Activated CD4-positive, alpha-beta memory T cell treated with anti-CD3 and anti-CD28 coated beads for 36 hours (primary cell): ENCODE results near the gene GRAMD2B. TPM values are rescaled to one million over a fixed set of nuclear protein-coding genes. Genes with fewer than 3 reads are reported as not detected.
"Not testable (repeated sequence)": the region's sequence is repeated elsewhere in the genome, so short reads cannot be mapped to it uniquely, and the experiment has no call there.

ENCODE experiments used
- CTCF ChIA-PET: fragments of 350-600 bp; sonication (Branson Sonifier 250); formaldehyde crosslinking; loops from one replicate; lab custom pipeline; 2021; ENCODE audit warnings: antibody characterized with exemption, inconsistent platforms; lab: Charles Lee
- POLR2A ChIA-PET: fragments of 350-600 bp; sonication (Branson Sonifier 250); formaldehyde crosslinking; loops from one replicate; lab custom pipeline; 2021; ENCODE audit warnings: antibody characterized with exemption; lab: Charles Lee
- DNase-seq: peaks from one replicate; pipeline ENCODE4 v3.0.0-alpha.2; 2020
- H3K27ac Mint-ChIP-seq: one replicate; pipeline ENCODE4 v1.8.0; 2021; ENCODE audit warnings: mixed read lengths
- H3K27me3 Mint-ChIP-seq: one replicate; pipeline ENCODE4 v1.8.0; 2021; ENCODE audit warnings: mixed read lengths
- H3K36me3 Mint-ChIP-seq: one replicate; pipeline ENCODE4 v1.8.0; 2021; ENCODE audit warnings: mixed read lengths
- H3K4me1 Mint-ChIP-seq: one replicate; pipeline ENCODE4 v1.8.0; 2021; ENCODE audit warnings: low read depth, mixed read lengths
- H3K4me3 Mint-ChIP-seq: one replicate; pipeline ENCODE4 v1.8.0; 2021; ENCODE audit warnings: mild to moderate bottlenecking, mixed read lengths
- H3K9me3 Mint-ChIP-seq: one replicate; pipeline ENCODE4 v1.8.0; 2021; ENCODE audit warnings: mixed read lengths
- intact Hi-C: fragments of 100-400 bp; cut with micrococcal nuclease; formaldehyde crosslinking; loops from one replicate; pipeline ENCODE4 v1.15.1; 2023
- total RNA-seq, 2 experiments: library from RNA; stranded (reverse); gene quantifications; one replicate each; pipeline ENCODE4 v1.2.3, GENCODE V29; 2021

Gene GRAMD2B
- total RNA-seq, 2 experiments from 2014 or later = 9.9 to 10.4 TPM

DNA sequence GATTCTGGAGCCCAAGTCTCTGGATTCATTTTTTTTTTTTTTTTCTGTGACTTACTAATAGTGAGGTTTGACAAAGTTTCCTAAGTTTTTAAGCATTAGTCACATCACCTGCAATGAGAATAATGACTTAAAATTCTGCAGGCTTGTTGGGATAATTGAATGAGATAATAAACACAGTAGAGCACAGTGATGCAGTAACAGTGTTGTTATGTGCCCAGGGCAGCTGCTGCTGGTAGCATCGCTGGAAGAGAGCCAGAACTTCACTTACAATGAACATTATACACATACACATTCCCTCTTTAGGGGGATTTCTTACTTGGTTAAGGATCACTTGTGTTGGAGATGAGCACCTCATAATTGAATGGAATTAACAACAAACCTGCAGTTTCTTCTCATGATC is 92.9 kb downstream of the GRAMD2B start:
- CTCF ChIA-PET = interaction anchor here (2.5 kb wide), 1 partner anchor 16 kb away, joined by 11 read pairs; no protein-coding TSS in a partner anchor
- Mint-ChIP-seq H3K4me1 (no peaks in the 10 kb centered on the region), H3K27ac (no peak overlapping the region), H3K9me3 (no peaks in the 10 kb centered on the region), H3K27me3 (peaks cover 2% of the 10 kb centered on the region), H3K36me3 (no peaks in the 10 kb centered on the region), H3K4me3 (no peak overlapping the region)
- POLR2A ChIA-PET = no interaction called here
- DNase-seq = no peak
- intact Hi-C loops = no loop called here

GRCh38 chr5:126516852-126517251 is 93.6 kb downstream of the GRAMD2B start:
- H3K4me3 Mint-ChIP-seq = no peak overlapping the region
- intact Hi-C loops = no loop called here
- H3K4me1 Mint-ChIP-seq = no peaks in the 10 kb centered on the region
- H3K9me3 Mint-ChIP-seq = no peaks in the 10 kb centered on the region
- no peak for DNase-seq
- peaks cover 2% of the 10 kb centered on the region for H3K27me3 Mint-ChIP-seq
- CTCF ChIA-PET = interaction anchor here (1.2 to 2.5 kb wide), 2 partner anchors 17 to 177 kb away, joined by 4 to 11 read pairs; no protein-coding TSS in a partner anchor
- no peak overlapping the region for H3K27ac Mint-ChIP-seq
- no peaks in the 10 kb centered on the region for H3K36me3 Mint-ChIP-seq
- POLR2A ChIA-PET = interaction anchor here (0.6 kb wide), 1 partner anchor 418 kb away, joined by 4 read pairs; no protein-coding TSS in a partner anchor

- H3K36me3 Mint-ChIP-seq, H3K27me3 Mint-ChIP-seq, H3K4me1 Mint-ChIP-seq, intact Hi-C loops, H3K27ac Mint-ChIP-seq, H3K4me3 Mint-ChIP-seq, H3K9me3 Mint-ChIP-seq, POLR2A ChIA-PET, DNase-seq: not testable (repeated sequence)
- CTCF ChIA-PET = interaction anchor here (1.3 to 1.9 kb wide), 2 partner anchors 19 to 165 kb away, joined by 3 to 5 read pairs; no protein-coding TSS in a partner anchor
These were observed 96.0 kb downstream of the GRAMD2B start for GRCh38 chr5:126519223-126519622.

GRCh38 chr5:126519637-126520592 is 96.7 kb downstream of the GRAMD2B start:
- DNase-seq = no peak
- H3K4me3 Mint-ChIP-seq = no peak overlapping the region
- no peaks in the 10 kb centered on the region for H3K4me1 Mint-ChIP-seq
- no peaks in the 10 kb centered on the region for H3K36me3 Mint-ChIP-seq
- ChIA-PET POLR2A (no interaction called here), CTCF (interaction anchor here (0.9 to 3.3 kb wide), 4 partner anchors 20 to 181 kb away, joined by 3 to 12 read pairs (median 4); no protein-coding TSS in a partner anchor)
- H3K27ac Mint-ChIP-seq = no peak overlapping the region
- intact Hi-C loops = no loop called here
- no peaks in the 10 kb centered on the region for H3K9me3 Mint-ChIP-seq
- peaks cover 2% of the 10 kb centered on the region for H3K27me3 Mint-ChIP-seq

DNA sequence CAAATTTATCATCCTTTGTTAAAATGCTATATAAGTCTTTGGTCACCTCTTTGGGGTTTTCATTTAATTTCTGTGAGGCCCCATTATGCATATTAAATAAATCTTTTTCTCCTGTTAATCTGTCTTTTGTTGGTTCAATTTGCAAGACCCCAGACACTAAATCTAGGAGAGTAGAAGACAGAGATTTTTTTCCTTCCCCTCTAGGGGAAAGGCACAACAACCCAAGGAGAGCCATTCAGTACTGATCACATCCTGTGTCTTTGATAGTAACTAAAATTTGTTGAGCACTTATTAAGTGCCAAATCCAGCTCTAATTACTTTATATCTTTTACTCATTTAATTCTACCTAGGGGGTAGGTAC is 97.4 kb downstream of the GRAMD2B start:
- no peaks in the 10 kb centered on the region for H3K9me3 Mint-ChIP-seq
- CTCF ChIA-PET = interaction anchor here (0.9 to 3.3 kb wide), 4 partner anchors 19 to 181 kb away, joined by 3 to 12 read pairs (median 3); no protein-coding TSS in a partner anchor
- intact Hi-C loops = no loop called here

GRCh38 chr5:126521130-126521529 is 97.9 kb downstream of the GRAMD2B start:
- intact Hi-C loops = no loop called here
- Mint-ChIP-seq H3K9me3 (no peaks in the 10 kb centered on the region), H3K4me1 (no peaks in the 10 kb centered on the region), H3K27ac (no peak overlapping the region), H3K4me3 (no peak overlapping the region), H3K27me3 (peaks cover 2% of the 10 kb centered on the region), H3K36me3 (no peaks in the 10 kb centered on the region)
- POLR2A ChIA-PET = no interaction called here
- no peak for DNase-seq
- CTCF ChIA-PET = interaction anchor here (0.9 to 3.3 kb wide), 3 partner anchors 19 to 180 kb away, joined by 3 to 12 read pairs (median 3); no protein-coding TSS in a partner anchor

More for the DNA sequence above, 97.4 kb downstream of the GRAMD2B start:
- POLR2A ChIA-PET = no interaction called here
- DNase-seq = no peak
- Mint-ChIP-seq H3K36me3 (no peaks in the 10 kb centered on the region), H3K27me3 (peaks cover 2% of the 10 kb centered on the region), H3K27ac (no peak overlapping the region), H3K4me3 (no peak overlapping the region), H3K4me1 (no peaks in the 10 kb centered on the region)

- DNase-seq = no peak
- ChIA-PET POLR2A (no interaction called here), CTCF (no interaction called here)
- no peak overlapping the region for H3K27ac Mint-ChIP-seq
- H3K27me3 Mint-ChIP-seq = peaks cover 4% of the 10 kb centered on the region
- no peak overlapping the region for H3K4me3 Mint-ChIP-seq
- intact Hi-C loops = no loop called here
- H3K36me3 Mint-ChIP-seq = no peaks in the 10 kb centered on the region
- no peaks in the 10 kb centered on the region for H3K4me1 Mint-ChIP-seq
- no peaks in the 10 kb centered on the region for H3K9me3 Mint-ChIP-seq
These were observed 100.8 kb downstream of the GRAMD2B start for GRCh38 chr5:126523818-126524510.

GRCh38 chr5:126525630-126526245 is 102.5 kb downstream of the GRAMD2B start:
- no peak for DNase-seq
- Mint-ChIP-seq H3K4me1 (no peaks in the 10 kb centered on the region), H3K9me3 (no peaks in the 10 kb centered on the region), H3K27me3 (peaks cover 2% of the 10 kb centered on the region), H3K36me3 (no peaks in the 10 kb centered on the region), H3K4me3 (no peak overlapping the region), H3K27ac (no peak overlapping the region)
- POLR2A ChIA-PET = no interaction called here
- intact Hi-C loops = no loop called here
- CTCF ChIA-PET = no interaction called here

DNA sequence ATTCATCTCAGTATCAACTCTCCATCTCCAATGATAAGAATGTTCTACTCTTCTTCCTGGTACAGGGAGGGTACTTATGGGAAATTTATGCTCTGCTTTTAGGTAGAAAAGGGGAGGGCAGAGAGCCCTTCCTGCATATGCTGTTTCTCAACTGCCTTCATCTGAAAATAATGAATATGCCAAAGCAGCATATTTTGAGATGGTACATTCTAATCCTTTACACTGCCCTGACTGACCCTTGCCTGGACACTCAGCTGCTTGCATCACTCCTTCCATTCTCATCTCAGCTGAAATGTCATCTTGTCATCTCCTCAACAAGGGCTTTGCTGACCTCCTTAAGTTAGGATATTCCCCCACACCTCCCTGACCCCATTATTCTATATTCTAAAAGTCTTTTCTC is 103.3 kb downstream of the GRAMD2B start:
- CTCF ChIA-PET = no interaction called here
- H3K9me3 Mint-ChIP-seq = no peaks in the 10 kb centered on the region

GRCh38 chr5:126527158-126527557 is 103.9 kb downstream of the GRAMD2B start:
- POLR2A ChIA-PET = no interaction called here
- Mint-ChIP-seq H3K4me1 (no peaks in the 10 kb centered on the region), H3K4me3 (no peak overlapping the region), H3K9me3 (no peaks in the 10 kb centered on the region), H3K27me3 (peaks cover 2% of the 10 kb centered on the region), H3K36me3 (no peaks in the 10 kb centered on the region), H3K27ac (no peak overlapping the region)
- intact Hi-C loops = no loop called here
- DNase-seq = no peak
- CTCF ChIA-PET = interaction anchor here (1.0 to 1.5 kb wide), 3 partner anchors 16 to 174 kb away, joined by 3 to 5 read pairs (median 3); no protein-coding TSS in a partner anchor

More for the DNA sequence above, 103.3 kb downstream of the GRAMD2B start:
- H3K27me3 Mint-ChIP-seq = peaks cover 2% of the 10 kb centered on the region
- H3K4me1 Mint-ChIP-seq = no peaks in the 10 kb centered on the region
- no peak for DNase-seq
- intact Hi-C loops = no loop called here
- no peak overlapping the region for H3K4me3 Mint-ChIP-seq
- H3K27ac Mint-ChIP-seq = no peak overlapping the region
- POLR2A ChIA-PET = no interaction called here
- no peaks in the 10 kb centered on the region for H3K36me3 Mint-ChIP-seq

DNA sequence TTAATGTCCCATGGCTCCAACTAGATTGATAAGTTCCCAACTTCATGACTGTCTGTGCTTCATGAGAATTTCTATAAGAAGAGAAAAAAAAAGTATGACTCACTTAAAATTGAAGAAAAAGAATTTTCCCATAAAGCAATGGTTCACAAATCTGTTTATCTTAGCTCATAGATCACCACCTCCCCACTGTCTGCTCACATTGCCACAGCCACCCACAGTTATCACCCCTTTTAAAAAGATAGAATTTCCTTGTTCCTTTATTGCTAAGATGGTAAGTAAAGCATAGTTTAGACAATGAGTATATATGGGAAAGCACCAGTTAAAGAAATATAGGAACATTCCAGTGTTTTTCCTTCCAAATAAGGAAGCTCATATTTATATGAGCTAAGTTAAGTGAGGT is 104.7 kb downstream of the GRAMD2B start:
- Mint-ChIP-seq H3K4me1 (no peaks in the 10 kb centered on the region), H3K9me3 (no peaks in the 10 kb centered on the region), H3K27me3 (peaks cover 2% of the 10 kb centered on the region), H3K36me3 (no peaks in the 10 kb centered on the region), H3K27ac (no peak overlapping the region), H3K4me3 (no peak overlapping the region)
- no peak for DNase-seq
- ChIA-PET CTCF (interaction anchor here (0.6 to 1.5 kb wide), 5 partner anchors 10 to 348 kb away, joined by 3 to 6 read pairs (median 3); no protein-coding TSS in a partner anchor), POLR2A (no interaction called here)
- intact Hi-C loops = no loop called here
